ENCODE results near the gene FOCAD.

DNA sequence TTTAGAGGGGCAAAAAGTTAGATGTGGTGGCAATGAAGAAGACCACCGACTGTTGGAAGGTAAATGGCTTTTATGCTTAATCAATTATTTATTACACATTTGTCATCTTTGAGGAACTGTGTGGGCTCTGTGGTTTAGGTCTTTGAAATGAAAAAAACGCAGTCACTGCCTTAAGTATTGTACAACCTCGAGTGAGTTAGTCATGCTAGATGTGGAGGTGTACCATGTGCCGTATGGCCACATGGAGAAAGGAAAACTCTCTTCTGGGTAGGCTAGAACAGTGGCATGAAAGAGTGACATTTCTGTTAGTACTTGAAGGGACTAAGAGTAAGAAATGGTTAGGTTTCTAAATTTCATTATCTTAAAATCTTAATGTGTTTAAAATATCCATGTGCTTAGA is 181.3 kb downstream of the FOCAD start:
- no peak for TF ChIP-seq POLR2AphosphoS5 (IDR thresholded peaks at IDR 0.05)
- TF ChIP-seq, protein P1, sequence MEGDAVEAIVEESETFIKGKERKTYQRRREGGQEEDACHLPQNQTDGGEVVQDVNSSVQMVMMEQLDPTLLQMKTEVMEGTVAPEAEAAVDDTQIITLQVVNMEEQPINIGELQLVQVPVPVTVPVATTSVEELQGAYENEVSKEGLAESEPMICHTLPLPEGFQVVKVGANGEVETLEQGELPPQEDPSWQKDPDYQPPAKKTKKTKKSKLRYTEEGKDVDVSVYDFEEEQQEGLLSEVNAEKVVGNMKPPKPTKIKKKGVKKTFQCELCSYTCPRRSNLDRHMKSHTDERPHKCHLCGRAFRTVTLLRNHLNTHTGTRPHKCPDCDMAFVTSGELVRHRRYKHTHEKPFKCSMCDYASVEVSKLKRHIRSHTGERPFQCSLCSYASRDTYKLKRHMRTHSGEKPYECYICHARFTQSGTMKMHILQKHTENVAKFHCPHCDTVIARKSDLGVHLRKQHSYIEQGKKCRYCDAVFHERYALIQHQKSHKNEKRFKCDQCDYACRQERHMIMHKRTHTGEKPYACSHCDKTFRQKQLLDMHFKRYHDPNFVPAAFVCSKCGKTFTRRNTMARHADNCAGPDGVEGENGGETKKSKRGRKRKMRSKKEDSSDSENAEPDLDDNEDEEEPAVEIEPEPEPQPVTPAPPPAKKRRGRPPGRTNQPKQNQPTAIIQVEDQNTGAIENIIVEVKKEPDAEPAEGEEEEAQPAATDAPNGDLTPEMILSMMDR (IDR thresholded peaks at IDR 0.05) = no peak
